ENCODE results near the gene C20orf144.
"Not testable (repeated sequence)": the region's sequence is repeated elsewhere in the genome, so short reads cannot be mapped to it uniquely, and the experiment has no call there.

The C20orf144 gene

GRCh38 chr20:33693741-33694638, 31.9 kb downstream of the C20orf144 start:
- no peak for DNase-seq (ENCODE audit: low read depth in 2 of 2)

GRCh38 chr20:33694639-33695012, 32.5 kb downstream of the C20orf144 start:
- no peak for DNase-seq (ENCODE audit: low read depth in 2 of 2)

DNA sequence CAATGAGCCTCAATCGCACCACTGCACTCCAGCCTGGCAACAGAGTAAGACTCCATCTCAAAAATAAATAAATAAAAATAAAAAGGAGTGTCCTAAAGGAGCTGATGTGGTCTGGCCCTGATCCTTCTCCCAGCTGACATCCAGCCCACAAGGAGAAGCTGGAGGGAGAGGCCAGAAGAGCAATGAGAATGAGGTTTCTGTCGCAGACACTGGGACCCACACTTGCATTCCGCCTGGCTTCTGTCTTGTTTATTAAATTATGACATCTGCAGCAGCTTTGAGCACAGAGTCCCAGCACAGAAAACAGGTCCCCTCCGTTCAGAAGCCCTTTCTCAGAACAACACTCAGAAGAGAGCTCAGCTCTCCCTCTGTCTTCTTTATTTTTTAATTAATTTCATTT, 34.3 kb downstream of the C20orf144 start:
- DNase-seq (ENCODE audit: low read depth in 2 of 2): no peak

GRCh38 chr20:33697129-33697528, 35.0 kb downstream of the C20orf144 start:
- DNase-seq (ENCODE audit: low read depth in 2 of 2): no peak

DNA sequence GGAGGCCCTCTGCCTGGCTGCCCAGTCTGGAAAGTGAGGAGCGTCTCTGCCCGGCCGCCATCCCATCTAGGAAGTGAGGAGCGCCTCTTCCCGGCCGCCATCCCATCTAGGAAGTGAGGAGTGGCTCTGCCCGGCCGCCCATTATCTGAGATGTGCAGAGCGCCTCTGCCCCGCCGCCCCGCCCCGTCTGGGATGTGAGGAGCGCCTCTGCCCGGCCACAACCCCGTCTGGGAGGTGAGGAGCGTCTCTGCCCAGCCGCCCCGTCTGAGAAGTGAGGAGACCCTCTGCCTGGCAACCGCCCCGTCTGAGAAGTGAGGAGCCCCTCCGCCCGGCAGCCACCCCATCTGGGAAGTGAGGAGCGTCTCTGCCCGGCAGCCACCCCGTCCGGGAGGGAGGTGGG, 36.8 kb downstream of the C20orf144 start:
- DNase-seq (ENCODE audit: low read depth in 2 of 2): not testable (repeated sequence)

- not testable (repeated sequence) for DNase-seq (ENCODE audit: low read depth in 2 of 2)
Measured at GRCh38 chr20:33700696-33701441, 38.7 kb downstream of the C20orf144 start.

DNA sequence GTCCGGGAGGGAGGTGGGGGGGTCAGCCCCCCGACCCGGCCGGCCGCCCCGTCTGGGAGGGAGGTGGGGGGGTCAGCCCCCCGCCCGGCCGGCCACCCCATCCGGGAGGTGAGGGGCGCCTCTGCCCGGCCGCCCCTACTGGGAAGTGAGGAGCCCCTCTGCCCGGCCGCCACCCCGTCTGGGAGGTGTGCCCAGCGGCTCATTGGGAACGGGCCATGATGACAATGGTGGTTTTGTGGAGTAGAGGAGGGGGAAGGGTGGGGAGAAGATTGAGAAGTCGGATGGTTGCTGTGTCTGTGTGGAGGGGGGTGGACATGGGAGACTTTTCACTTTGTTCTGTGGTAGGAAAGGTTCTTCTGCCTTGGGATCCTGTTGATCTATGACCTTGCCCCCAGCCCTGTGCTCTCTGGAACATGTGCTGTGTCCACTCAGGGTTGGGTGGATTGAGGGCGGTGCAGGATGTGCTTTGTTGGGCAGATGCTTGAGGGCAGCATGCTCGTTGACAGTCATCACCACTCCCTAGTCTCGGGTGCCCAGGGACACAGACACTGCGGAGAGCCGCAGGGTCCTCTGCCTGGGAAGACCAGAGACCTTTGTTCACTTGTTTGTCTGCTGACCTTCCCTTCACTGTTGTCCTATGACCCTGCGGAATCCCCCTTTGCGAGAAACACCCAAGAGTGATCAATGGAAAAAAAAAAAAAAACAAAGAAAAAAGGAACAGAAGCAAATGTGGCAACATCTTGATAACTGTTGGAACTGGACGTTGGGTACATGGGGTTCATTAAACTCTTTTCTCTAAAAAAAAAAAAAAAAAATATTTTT, 39.7 kb downstream of the C20orf144 start:
- no peak for DNase-seq (ENCODE audit: low read depth in 2 of 2)

GRCh38 chr20:33702861-33703260, 40.7 kb downstream of the C20orf144 start:
- no peak for DNase-seq (ENCODE audit: low read depth in 2 of 2)

GRCh38 chr20:33703498-33704137, 41.5 kb downstream of the C20orf144 start:
- DNase-seq (ENCODE audit: low read depth in 2 of 2): no peak

- no peak for DNase-seq (ENCODE audit: low read depth in 2 of 2)
Measured at GRCh38 chr20:33704197-33704924, 42.2 kb downstream of the C20orf144 start.

- no peak for DNase-seq (ENCODE audit: low read depth in 2 of 2)
Measured at GRCh38 chr20:33707668-33708067, 45.5 kb downstream of the C20orf144 start.

GRCh38 chr20:33709398-33709797, 47.3 kb downstream of the C20orf144 start:
- no peak for DNase-seq (ENCODE audit: low read depth in 2 of 2)

DNA sequence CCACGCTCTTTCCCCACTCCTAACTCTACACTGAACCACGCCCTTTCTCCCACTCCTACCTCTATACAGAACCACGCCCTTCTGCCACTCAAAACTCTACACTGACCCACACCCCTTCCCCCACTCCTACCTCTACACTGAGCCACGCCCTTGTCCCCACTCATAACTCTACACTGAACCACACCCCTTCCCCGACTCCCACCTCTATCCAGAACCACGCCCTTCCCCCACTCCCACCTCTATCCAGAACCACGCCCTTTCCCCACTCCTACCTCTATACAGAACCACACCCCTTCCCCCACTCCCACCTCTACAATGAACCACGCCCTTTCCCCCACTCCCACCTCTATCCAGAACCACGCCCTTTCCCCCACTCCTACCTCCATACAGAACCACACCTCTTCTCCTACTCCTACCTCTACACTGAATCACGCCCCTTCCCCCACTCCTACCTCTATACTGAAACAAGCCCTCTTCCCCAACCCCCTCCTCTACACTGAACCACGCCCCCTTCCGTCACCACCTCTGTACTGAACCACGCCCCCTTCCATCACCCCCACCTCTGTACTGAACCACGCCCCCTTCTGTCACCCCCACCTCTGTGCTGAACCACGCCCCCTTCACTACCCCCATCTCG, 47.9 kb downstream of the C20orf144 start:
- DNase-seq (ENCODE audit: low read depth in 2 of 2): no peak

GRCh38 chr20:33710681-33711445, 48.7 kb downstream of the C20orf144 start:
- no peak for DNase-seq (ENCODE audit: low read depth in 2 of 2)

DNA sequence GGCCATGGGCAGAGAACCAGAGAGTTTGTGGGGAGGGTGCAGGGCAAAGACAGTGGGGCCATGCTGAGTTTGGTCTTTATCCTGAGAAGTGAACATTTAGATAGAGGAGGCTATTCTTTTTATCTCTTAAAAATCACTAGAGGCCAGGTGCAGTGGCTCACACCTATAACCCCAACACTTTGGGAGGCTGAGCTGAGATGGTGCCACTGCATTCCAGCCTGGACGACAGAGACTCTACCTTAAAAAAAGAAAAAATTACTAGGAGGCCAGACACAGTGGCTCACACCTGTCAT, 49.3 kb downstream of the C20orf144 start:
- DNase-seq (ENCODE audit: low read depth in 2 of 2): no peak

Data from stimulated activated CD4-positive, alpha-beta T cell treated with anti-CD3 and anti-CD28 coated beads, Interleukin-4, amount 100 ng/mL, for 48 hours (primary cell).